ENCODE results near the gene PPP1R36. TPM values are rescaled to one million over a fixed set of nuclear protein-coding genes. Genes with fewer than 3 reads are reported as not detected.
A peak's percentile ranks its signal among the peaks of the same experiment; 100 is the strongest.
"Not testable (repeated sequence)": the region's sequence is repeated elsewhere in the genome, so short reads cannot be mapped to it uniquely, and the experiment has no call there.

PPP1R36 gene
- total RNA-seq, 4 donors from 2014 or later, result 0.59 to 7.6 (median 4.4) TPM

DNA sequence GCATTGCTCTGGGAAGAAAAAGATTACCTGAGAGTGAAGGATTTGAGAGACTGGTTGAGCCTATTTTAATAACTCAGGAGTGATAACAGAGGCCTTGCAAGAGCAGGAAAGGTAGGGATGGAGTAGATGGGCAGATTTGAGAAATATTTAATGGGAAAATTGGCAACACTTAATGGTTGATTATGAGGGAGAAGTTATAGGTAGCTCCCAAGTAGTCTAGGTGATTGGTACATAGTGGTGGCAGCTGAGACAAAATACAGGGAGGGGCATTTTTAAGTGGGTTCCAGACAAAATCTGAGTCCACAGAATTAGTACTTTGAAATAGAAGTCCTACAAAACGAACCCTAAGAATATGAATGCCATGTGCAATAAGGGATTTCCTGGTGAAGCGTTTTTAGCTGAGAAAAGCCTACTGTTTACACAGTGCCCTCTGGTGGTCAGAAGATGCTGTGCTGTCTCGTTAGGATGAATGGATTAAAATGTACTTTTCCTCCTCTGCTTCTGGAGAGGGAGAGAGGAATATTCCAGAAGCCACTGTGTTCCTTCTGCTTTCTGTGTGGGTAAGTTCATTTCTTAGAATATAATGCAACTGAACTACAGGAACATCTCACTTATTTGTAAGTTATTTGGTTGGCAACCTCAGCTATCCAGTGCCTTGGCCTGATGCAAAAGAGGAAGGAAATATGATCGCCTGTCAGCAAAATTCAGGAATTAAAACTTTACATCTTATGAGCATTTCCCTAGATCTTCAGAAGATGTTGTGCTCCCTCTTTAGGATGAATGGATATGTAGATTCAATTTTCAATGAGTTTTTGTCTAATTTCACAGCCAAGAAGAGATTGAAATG is 38.7 kb upstream of the PPP1R36 start:
- Histone ChIP-seq H3K27ac (peak overlapping the region in 3 of 4 donors; percentile 4 to 59 (median 15)), H3K27me3 (no peaks in the 10 kb centered on the region), H3K4me1 (peaks cover 0 to 91% (median 38%) of the 10 kb centered on the region in 4 donors), H3K4me3 (no peak overlapping the region), H3K36me3 (no peaks in the 10 kb centered on the region), H3K9me3 (no peaks in the 10 kb centered on the region)
- 23% methylated on average over 4 of the region's 4 CpGs for WGBS, 2 donors
- TF ChIP-seq EP300 (IDR thresholded peaks at IDR 0.05), result peak in 1 of 2 donors; percentile 63
- TF ChIP-seq, protein P1, sequence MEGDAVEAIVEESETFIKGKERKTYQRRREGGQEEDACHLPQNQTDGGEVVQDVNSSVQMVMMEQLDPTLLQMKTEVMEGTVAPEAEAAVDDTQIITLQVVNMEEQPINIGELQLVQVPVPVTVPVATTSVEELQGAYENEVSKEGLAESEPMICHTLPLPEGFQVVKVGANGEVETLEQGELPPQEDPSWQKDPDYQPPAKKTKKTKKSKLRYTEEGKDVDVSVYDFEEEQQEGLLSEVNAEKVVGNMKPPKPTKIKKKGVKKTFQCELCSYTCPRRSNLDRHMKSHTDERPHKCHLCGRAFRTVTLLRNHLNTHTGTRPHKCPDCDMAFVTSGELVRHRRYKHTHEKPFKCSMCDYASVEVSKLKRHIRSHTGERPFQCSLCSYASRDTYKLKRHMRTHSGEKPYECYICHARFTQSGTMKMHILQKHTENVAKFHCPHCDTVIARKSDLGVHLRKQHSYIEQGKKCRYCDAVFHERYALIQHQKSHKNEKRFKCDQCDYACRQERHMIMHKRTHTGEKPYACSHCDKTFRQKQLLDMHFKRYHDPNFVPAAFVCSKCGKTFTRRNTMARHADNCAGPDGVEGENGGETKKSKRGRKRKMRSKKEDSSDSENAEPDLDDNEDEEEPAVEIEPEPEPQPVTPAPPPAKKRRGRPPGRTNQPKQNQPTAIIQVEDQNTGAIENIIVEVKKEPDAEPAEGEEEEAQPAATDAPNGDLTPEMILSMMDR (IDR thresholded peaks at IDR 0.05), result peak; percentile 84 to 91 (median 87)
- TF ChIP-seq POLR2A (IDR thresholded peaks at IDR 0.05), result no peak
- peak; percentile 67 to 93 for DNase-seq (ENCODE audit: low spot score in 2 of 2)

DNA sequence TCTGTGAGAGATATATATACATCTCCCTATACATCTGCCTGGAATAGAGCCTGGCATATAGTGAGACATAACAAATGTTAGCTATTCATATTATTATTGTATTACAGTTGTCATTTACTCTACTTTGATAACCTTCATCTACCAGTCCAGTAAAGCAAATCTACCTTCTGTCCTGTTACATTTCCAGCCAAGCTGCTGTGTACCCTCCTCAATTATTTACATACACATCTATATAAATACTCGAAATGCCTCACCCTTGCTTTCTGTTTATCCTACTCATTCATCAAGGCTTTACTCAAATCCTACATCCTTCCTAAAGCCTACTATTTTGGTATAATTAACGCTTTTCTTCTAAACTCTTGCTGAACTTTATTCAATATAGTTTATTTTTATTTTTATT is 36.5 kb upstream of the PPP1R36 start:
- no peak overlapping the region for H3K4me3 ChIP-seq
- H3K27ac ChIP-seq, result no peak overlapping the region
- 87 to 91% methylated on average over 2 of the region's 2 CpGs for WGBS, 2 donors
- no peak for DNase-seq (ENCODE audit: low spot score in 2 of 2)
- peaks cover 0 to 84% (median 27%) of the 10 kb centered on the region in 4 donors for H3K4me1 ChIP-seq
- TF ChIP-seq POLR2A (IDR thresholded peaks at IDR 0.05), result no peak
- no peak for TF ChIP-seq EP300 (IDR thresholded peaks at IDR 0.05)
- TF ChIP-seq, protein P1 (IDR thresholded peaks at IDR 0.05), result no peak
- H3K9me3 ChIP-seq, result no peaks in the 10 kb centered on the region
- H3K27me3 ChIP-seq, result no peaks in the 10 kb centered on the region
- H3K36me3 ChIP-seq, result no peaks in the 10 kb centered on the region

DNA sequence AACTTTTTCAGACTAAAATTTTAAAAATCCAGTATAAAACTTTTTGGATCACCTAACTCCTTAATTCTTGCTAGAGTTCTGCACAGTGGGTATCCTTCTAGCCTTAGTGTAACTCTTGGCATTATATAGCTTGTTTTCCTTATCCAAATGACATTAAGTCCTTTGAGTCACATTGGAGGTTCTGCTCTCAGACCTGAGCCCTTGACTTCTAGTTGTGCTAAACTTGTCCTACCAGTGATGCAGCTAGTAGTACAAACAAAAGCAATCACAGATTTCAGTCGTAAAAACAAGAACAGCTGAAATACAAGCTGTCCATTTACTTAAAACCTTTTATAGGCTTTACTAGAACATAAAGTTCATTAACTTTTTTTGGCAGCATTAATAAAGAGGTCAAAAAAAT is 34.7 kb upstream of the PPP1R36 start:
- H3K9me3 ChIP-seq, result no peaks in the 10 kb centered on the region
- TF ChIP-seq EP300 (IDR thresholded peaks at IDR 0.05), result no peak
- no peak for TF ChIP-seq POLR2A (IDR thresholded peaks at IDR 0.05)
- TF ChIP-seq, protein P1 (IDR thresholded peaks at IDR 0.05), result no peak
- H3K4me3 ChIP-seq, result no peak overlapping the region
- WGBS, 2 donors, result 14 to 34% methylated on average over 1 of the region's 1 CpG
- no peaks in the 10 kb centered on the region for H3K36me3 ChIP-seq
- peaks cover 0 to 68% (median 23%) of the 10 kb centered on the region in 4 donors for H3K4me1 ChIP-seq
- DNase-seq (ENCODE audit: low spot score in 2 of 2), result no peak
- no peaks in the 10 kb centered on the region for H3K27me3 ChIP-seq
- H3K27ac ChIP-seq, result peak overlapping the region in 1 of 4 donors; percentile 29

DNA sequence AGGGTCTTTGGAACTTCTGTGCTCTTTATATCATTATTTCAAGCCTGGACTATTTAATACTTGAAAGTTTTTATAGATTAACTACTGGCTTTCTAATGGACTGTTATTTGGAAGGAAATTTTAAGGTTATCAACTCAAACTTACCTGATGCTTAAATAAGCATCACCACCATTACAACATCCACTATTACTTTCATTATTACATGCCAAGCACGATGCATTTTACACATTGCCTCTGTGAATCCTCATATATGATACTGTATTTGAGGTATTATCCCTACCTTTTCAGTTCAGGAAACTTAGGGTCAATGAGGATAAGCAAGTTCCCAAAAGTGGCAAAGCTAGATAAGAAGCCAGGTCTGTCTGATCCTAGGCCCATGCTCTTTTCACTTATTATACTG is 32.8 kb upstream of the PPP1R36 start:
- H3K4me1 ChIP-seq, result peaks cover 0 to 60% (median 14%) of the 10 kb centered on the region in 4 donors
- H3K4me3 ChIP-seq, result no peak overlapping the region
- H3K27me3 ChIP-seq, result no peaks in the 10 kb centered on the region
- 81 to 91% methylated on average over 1 of the region's 1 CpG for WGBS, 2 donors
- no peak for TF ChIP-seq EP300 (IDR thresholded peaks at IDR 0.05)
- TF ChIP-seq, protein P1 (IDR thresholded peaks at IDR 0.05), result no peak
- DNase-seq (ENCODE audit: low spot score in 2 of 2), result no peak
- H3K27ac ChIP-seq, result no peak overlapping the region
- H3K9me3 ChIP-seq, result no peaks in the 10 kb centered on the region
- peaks cover 0 to 8% (median 0%) of the 10 kb centered on the region in 3 donors for H3K36me3 ChIP-seq

DNA sequence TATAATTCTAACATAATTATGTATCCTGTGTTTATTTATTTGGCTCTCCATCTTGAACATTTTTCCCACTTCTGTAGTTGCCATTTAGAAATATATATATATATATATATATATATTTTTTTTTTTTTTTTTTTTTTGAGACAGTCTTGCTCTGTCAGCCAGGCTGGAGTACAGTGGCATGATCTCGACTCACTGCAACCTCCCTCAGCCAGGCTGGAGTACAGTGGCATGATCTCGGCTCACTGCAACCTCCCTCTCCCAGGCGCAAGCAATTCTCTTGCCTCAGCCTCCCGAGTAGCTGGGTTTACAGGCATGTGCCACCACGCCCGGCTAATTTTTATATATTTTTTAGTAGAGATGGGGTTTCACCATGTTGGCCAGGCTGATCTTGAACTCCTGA is 32.1 kb upstream of the PPP1R36 start:
- Histone ChIP-seq H3K36me3 (peaks cover 0 to 15% (median 0%) of the 10 kb centered on the region in 3 donors), H3K4me1 (peaks cover 0 to 53% (median 11%) of the 10 kb centered on the region in 4 donors)
- not testable (repeated sequence) for H3K27ac ChIP-seq; DNase-seq (ENCODE audit: low spot score in 2 of 2); H3K27me3 ChIP-seq; H3K9me3 ChIP-seq; H3K4me3 ChIP-seq
- 85 to 88% methylated on average over 6 of the region's 6 CpGs for WGBS, 2 donors

Data from tibial nerve (tissue), 4 donors.